ENCODE measurements around the gene SLC7A9.

SLC7A9 gene

DNA sequence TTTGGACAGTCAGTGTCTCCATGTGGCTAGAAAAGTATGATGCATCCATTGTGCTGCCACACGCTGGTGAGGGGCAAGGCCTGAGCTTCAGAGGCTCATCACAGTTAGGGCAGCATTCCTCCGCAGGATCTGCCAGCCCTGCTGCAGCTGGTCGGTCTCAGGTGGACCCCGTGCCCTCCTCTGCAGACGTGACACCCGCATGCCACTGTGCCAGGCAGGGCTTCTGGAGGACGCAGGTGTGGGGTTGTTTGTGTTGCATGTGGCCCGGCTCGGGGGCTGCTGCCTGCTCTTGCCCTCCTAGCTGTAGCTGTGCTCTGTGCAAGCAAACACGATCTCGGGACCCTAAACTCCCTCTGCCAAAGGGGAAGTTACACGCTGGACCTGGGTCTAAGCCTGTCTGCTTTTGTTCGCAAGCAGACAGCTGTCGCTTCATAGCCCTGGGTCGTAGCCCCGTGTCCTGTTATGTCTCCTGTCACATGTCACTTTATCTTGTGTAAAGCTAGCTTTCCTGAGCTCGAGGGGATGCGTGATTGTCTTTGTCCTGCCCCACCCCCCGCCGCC, 45.3 kb downstream of the SLC7A9 start:
- TF ChIP-seq, protein P1, sequence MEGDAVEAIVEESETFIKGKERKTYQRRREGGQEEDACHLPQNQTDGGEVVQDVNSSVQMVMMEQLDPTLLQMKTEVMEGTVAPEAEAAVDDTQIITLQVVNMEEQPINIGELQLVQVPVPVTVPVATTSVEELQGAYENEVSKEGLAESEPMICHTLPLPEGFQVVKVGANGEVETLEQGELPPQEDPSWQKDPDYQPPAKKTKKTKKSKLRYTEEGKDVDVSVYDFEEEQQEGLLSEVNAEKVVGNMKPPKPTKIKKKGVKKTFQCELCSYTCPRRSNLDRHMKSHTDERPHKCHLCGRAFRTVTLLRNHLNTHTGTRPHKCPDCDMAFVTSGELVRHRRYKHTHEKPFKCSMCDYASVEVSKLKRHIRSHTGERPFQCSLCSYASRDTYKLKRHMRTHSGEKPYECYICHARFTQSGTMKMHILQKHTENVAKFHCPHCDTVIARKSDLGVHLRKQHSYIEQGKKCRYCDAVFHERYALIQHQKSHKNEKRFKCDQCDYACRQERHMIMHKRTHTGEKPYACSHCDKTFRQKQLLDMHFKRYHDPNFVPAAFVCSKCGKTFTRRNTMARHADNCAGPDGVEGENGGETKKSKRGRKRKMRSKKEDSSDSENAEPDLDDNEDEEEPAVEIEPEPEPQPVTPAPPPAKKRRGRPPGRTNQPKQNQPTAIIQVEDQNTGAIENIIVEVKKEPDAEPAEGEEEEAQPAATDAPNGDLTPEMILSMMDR (IDR thresholded peaks at IDR 0.05; ENCODE audit: low read depth, low read length), result no peak
- no peak overlapping the region for H3K4me3 ChIP-seq (ENCODE audit: low read depth, low read length)

DNA sequence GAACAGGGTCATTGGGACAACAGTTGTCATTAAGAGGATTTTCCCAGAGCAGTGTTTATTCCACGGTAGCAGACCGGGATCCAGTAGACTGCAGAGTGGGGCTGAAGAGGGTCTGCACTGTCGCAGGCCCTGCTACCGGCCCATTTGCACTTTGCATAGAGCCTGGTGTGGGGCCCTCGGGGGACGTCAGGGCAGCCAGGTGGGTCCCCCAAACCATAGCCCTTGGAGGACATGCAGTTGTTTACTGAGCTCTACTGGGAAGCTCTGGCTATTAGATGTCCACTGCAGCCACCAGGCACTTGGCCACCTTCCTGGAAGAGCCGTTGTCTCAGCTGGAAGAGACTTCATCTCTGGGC, 45.8 kb downstream of the SLC7A9 start:
- TF ChIP-seq, protein P1 (IDR thresholded peaks at IDR 0.05; ENCODE audit: low read depth, low read length), result no peak

GRCh38 chr19:32822916-32823746, 46.4 kb downstream of the SLC7A9 start:
- no peak overlapping the region for H3K4me3 ChIP-seq (ENCODE audit: low read depth, low read length)
- TF ChIP-seq, protein P1 (IDR thresholded peaks at IDR 0.05; ENCODE audit: low read depth, low read length), result no peak

More for the DNA sequence above, 45.8 kb downstream of the SLC7A9 start:
- no peak overlapping the region for H3K4me3 ChIP-seq (ENCODE audit: low read depth, low read length)

DNA sequence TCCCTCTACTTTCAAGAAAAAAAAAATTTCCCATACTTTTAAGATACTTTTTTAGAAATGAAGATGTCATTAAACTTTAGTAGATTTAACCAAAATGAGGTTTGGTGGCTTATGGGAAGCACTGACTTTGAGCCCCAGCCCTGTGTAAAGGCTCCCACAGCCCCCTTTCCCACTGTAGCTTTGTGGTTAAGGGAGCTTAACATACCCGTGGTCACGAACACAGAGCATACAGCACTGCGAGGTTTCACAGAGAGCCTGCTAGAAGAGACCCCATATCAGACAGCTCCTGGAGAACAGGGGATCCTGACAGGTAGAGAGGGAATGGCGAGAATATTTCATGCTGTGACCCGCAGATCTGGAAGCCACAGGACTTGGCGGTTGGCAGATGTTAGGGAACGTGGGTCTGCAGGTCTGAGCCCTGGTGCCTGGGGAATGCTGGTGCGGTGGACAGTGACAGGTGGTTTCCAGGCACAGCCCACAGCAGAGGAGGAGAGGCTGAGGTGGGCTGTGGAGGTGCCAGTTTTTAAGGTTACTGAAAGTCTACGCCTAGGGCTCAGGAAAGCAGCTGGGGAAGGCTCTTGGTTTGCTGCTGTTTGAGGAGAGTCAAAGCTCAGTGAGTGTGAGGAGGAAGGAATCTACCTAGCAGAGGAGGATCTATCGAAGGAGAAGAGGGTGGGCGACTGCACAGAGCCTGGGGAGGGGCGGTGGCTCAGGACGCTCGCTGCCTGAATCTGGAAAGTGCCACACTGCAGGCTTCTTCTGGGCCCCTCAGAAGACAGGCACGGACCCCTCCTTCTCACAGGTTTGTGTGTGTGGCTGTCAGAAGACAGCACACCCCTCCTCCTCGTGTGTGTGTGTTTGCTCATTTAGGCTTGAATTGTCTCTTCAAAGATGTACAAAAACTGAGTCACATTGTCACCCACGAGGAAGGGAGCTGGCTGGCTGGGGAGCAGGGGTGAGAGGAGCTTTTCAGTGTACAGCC, 49.9 kb downstream of the SLC7A9 start:
- TF ChIP-seq, protein P1 (IDR thresholded peaks at IDR 0.05; ENCODE audit: low read depth, low read length), result no peak
- H3K4me3 ChIP-seq (ENCODE audit: low read depth, low read length), result no peak overlapping the region

GRCh38 chr19:32818536-32818935, 51.0 kb downstream of the SLC7A9 start:
- no peak overlapping the region for H3K4me3 ChIP-seq (ENCODE audit: low read depth, low read length)
- TF ChIP-seq, protein P1 (IDR thresholded peaks at IDR 0.05; ENCODE audit: low read depth, low read length), result no peak

GRCh38 chr19:32817569-32818476, 51.7 kb downstream of the SLC7A9 start:
- TF ChIP-seq, protein P1 (IDR thresholded peaks at IDR 0.05; ENCODE audit: low read depth, low read length), result no peak
- no peak overlapping the region for H3K4me3 ChIP-seq (ENCODE audit: low read depth, low read length)
